GM21576 (cell line): ENCODE results near the gene REXO4.
"Not testable (repeated sequence)": the region's sequence is repeated elsewhere in the genome, so short reads cannot be mapped to it uniquely, and the experiment has no call there.

Source experiments
- ATAC-seq: cut with Tn5 transposase; IDR thresholded peaks from one replicate; pipeline ENCODE4 v1.9.1; 2021; ENCODE audit warnings: mild to moderate bottlenecking, moderate library complexity; ENCODE audit not compliant: unreplicated experiment

The REXO4 gene

GRCh38 chr9:133451865-133452264 lies 34.1 kb upstream of the REXO4 start:
- ATAC-seq: not testable (repeated sequence)

GRCh38 chr9:133449760-133450159 lies 31.9 kb upstream of the REXO4 start:
- no peak for ATAC-seq

- ATAC-seq: no peak
These were observed 30.7 kb upstream of the REXO4 start for GRCh38 chr9:133448487-133448972.

- ATAC-seq: no peak
These were observed 27.6 kb upstream of the REXO4 start for GRCh38 chr9:133445293-133445969.

GRCh38 chr9:133443982-133444381 lies 26.2 kb upstream of the REXO4 start:
- no peak for ATAC-seq

- no peak for ATAC-seq
These were observed 25.4 kb upstream of the REXO4 start for GRCh38 chr9:133443248-133443647.

- ATAC-seq: no peak
These were observed 23.8 kb upstream of the REXO4 start for GRCh38 chr9:133441571-133441970.

- no peak for ATAC-seq
These were observed 23.1 kb upstream of the REXO4 start for GRCh38 chr9:133440874-133441273.

GRCh38 chr9:133439337-133439736 lies 21.5 kb upstream of the REXO4 start:
- no peak for ATAC-seq

GRCh38 chr9:133437753-133438531 lies 20.1 kb upstream of the REXO4 start:
- ATAC-seq: no peak

GRCh38 chr9:133436681-133437080 lies 18.9 kb upstream of the REXO4 start:
- ATAC-seq: no peak

- no peak for ATAC-seq
These were observed 15.6 kb upstream of the REXO4 start for GRCh38 chr9:133433351-133433843.

GRCh38 chr9:133430244-133430643 lies 12.4 kb upstream of the REXO4 start:
- no peak for ATAC-seq

- ATAC-seq: no peak
These were observed 11.9 kb upstream of the REXO4 start for GRCh38 chr9:133429641-133430161.

- no peak for ATAC-seq
These were observed 11.4 kb upstream of the REXO4 start for GRCh38 chr9:133429214-133429613.

GRCh38 chr9:133428617-133429101 lies 10.8 kb upstream of the REXO4 start:
- no peak for ATAC-seq

GRCh38 chr9:133427658-133428348 lies 10.0 kb upstream of the REXO4 start:
- no peak for ATAC-seq

GRCh38 chr9:133426011-133426410 lies 8.2 kb upstream of the REXO4 start:
- no peak for ATAC-seq

- ATAC-seq: no peak
These were observed 7.3 kb upstream of the REXO4 start for GRCh38 chr9:133425049-133425632.

- no peak for ATAC-seq
These were observed 6.4 kb upstream of the REXO4 start for GRCh38 chr9:133424187-133424586.

- ATAC-seq: no peak
These were observed 5.4 kb upstream of the REXO4 start for GRCh38 chr9:133423216-133423615.
